Left ventricle myocardium superior (tissue), 1 donor: ENCODE data around the gene NAALADL2. TPM values are rescaled to one million over a fixed set of nuclear protein-coding genes. Genes with fewer than 3 reads are reported as not detected.
"Not testable (repeated sequence)": the region's sequence is repeated elsewhere in the genome, so short reads cannot be mapped to it uniquely, and the experiment has no call there.

Experiments
- ATAC-seq: fragments of 200-7000 bp; cut with Tn5 transposase; one replicate; pipeline ENCODE4 v1.9.1; 2020; ENCODE audit warnings: mild to moderate bottlenecking, moderate library complexity
- DNase-seq: peaks from one replicate; pipeline ENCODE4 v3.0.0-alpha.2; 2020
- intact Hi-C: fragments of 100-400 bp; cut with micrococcal nuclease; formaldehyde crosslinking; loops from one replicate; pipeline ENCODE4 v1.11.0; 2022
- total RNA-seq: library from RNA; stranded (reverse); fragmentation: NEBNext Ultra II Directional; extraction: Animal tissue kit (Norgen Biotek cat#: 25700); gene quantifications from one replicate; pipeline ENCODE4 v1.2.1, GENCODE V29; 2021
- donor health status: DM: no; HTN: yes; CAD: no; lungs with severe emphysema.

The NAALADL2 gene
- total RNA-seq, 1 donor from 2014 or later = 3.1 TPM

GRCh38 chr3:175312791-175313190, 453.7 kb downstream of the NAALADL2 start:
- DNase-seq = no peak
- ATAC-seq = no peak
- intact Hi-C loops = no loop called here

GRCh38 chr3:175316799-175317198, 457.7 kb downstream of the NAALADL2 start:
- ATAC-seq = no peak
- DNase-seq = no peak
- intact Hi-C loops = no loop called here

GRCh38 chr3:175325440-175325839, 466.3 kb downstream of the NAALADL2 start:
- intact Hi-C loops = no loop called here
- ATAC-seq (no peak), DNase-seq (no peak)

DNA sequence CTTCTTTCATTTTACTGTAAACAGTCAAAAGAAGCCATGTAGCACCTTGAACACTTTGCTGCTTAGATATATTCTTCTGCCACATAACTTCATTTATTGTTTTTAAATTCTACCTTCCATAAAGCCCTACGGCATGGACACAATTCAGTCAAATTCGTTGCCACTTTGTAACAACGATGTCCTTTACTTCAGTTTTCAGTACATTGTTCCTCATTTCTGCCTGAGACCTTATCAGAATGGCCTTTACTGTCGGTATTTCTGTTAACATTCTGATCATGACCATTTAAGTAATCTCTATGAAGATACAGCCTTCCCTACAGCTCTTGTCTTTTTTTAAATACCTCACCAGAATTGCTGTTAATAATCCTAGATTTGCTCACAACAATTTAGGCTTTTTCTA, 466.9 kb downstream of the NAALADL2 start:
- intact Hi-C loops = no loop called here
- ATAC-seq = no peak
- DNase-seq = no peak

GRCh38 chr3:175329373-175329772, 470.2 kb downstream of the NAALADL2 start:
- ATAC-seq = no peak

DNA sequence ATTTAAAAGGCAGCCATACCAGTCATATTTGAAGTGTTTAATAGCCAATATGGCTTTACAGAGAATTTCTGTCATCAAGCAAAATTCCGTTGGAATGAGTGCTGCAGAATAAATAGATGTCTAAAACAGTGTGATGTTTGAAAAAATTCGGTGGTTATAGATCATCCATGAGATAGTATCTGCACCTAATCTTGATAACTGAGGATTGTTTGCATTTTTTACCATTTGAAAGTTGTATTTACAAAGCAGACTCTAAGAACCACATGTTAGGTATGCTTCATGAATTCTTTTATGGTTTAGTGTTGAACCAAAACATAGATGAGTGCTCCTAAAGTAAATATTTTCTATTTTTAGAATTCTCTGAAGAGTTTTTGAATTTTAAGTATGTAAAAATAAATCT, 476.1 kb downstream of the NAALADL2 start:
- DNase-seq = no peak
- intact Hi-C loops = no loop called here
- no peak for ATAC-seq

More at GRCh38 chr3:175329373-175329772, 470.2 kb downstream of the NAALADL2 start:
- DNase-seq = no peak
- intact Hi-C loops = no loop called here

DNA sequence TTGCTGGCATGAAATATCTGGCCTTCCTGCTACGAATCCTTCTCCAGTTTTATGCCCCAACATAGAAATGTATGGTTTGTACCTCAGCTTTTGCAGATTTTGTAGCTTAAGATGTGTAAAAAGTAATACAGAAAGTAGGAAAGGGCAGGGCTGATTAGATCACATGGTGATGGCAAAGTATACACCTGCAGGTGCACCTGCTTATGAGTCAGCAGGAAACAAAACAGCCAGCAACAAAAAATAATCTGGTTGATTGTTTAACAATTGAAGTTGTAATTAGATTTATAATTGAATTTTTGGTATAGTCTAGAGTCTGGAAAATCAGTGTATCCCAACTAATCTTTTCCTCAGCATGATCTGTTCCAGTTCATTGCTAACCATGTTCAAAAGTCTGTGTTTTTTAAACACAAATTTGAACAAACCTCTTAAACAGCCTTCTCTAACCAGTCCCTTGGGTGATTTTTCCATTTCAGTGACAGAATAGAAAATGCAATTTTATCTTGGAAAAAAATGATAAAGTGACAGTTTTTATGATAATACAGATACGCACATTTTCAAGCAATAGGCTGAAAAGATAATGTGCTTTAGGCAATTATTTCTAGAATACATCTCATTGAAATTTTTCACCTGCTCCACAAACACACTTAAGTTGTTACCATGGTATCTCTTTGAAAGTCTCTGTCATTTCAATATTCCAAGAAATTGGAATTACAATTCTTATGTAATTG, 477.4 kb downstream of the NAALADL2 start:
- DNase-seq (no peak), ATAC-seq (no peak)
- intact Hi-C loops = no loop called here

- intact Hi-C loops = no loop called here
- ATAC-seq (no peak), DNase-seq (no peak)
Measured at GRCh38 chr3:175337631-175338030, 478.5 kb downstream of the NAALADL2 start.

- intact Hi-C loops = no loop called here
- ATAC-seq = peak; percentile 54
- DNase-seq = no peak
Measured at GRCh38 chr3:175338775-175339535, 479.8 kb downstream of the NAALADL2 start.

DNA sequence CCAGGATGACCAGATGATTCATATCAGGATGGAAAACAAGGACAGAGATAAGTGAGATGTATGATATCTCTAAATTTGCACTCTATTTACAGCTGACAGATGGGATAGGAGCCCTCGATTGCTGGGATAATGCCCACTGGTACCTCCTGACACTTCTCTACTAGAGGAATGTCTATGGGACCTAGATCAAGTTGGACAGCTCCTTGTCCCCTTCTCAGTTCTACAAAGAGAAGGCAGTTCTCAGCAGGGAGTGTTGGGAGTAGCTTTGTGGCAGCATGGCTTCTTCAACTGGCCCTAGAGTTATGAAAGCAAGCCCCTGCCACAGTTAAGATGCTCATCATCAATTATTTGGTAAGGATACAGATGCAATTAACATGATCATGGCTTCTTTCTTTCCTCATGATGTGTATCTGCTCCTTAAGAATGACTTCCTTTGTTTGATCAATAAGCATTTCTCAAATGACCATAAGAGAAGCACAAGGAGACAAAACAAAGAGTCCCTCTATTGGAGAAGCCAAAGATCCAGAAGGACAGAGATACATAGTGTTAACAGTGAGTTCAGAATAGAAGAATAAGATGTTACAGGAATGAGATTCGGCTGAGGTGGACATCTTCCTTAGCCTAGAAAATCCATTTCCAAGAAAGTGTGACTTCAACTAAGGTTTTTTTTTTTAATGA, 481.3 kb downstream of the NAALADL2 start:
- intact Hi-C loops = no loop called here
- DNase-seq (no peak), ATAC-seq (no peak)

DNA sequence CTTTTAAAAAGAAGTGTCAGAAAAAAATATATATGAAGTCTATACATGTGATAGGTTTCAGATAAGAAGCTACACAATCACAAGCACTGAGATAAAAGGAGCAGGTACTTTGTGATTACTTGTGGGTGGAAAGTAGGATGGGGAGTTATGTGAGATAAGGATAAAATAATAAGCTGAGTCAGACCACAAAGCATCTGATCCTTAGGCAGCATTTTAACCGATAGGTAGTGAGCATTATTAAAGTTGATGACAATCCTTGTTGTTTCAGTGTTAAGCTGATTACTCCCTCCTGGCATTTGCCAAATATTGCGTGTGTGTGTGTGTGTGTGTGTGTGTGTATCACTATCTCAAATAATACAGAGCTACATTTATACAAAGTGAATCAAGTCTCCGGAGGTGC, 483.1 kb downstream of the NAALADL2 start:
- intact Hi-C loops = no loop called here
- DNase-seq (no peak), ATAC-seq (no peak)

GRCh38 chr3:175343946-175344345, 484.8 kb downstream of the NAALADL2 start:
- ATAC-seq = no peak
- no peak for DNase-seq
- intact Hi-C loops = loop anchor here (1.0 kb wide), 1 partner anchor 32 kb away; no protein-coding TSS in a partner anchor

GRCh38 chr3:175346573-175347356, 487.6 kb downstream of the NAALADL2 start:
- DNase-seq (peak; percentile 52), ATAC-seq (peak; percentile 95)
- intact Hi-C loops = no loop called here

- no peak for ATAC-seq
- intact Hi-C loops = no loop called here
- DNase-seq = no peak
Measured at GRCh38 chr3:175349168-175349567, 490.0 kb downstream of the NAALADL2 start.

GRCh38 chr3:175355801-175356335, 496.7 kb downstream of the NAALADL2 start:
- DNase-seq (no peak), ATAC-seq (no peak)
- intact Hi-C loops = no loop called here

DNA sequence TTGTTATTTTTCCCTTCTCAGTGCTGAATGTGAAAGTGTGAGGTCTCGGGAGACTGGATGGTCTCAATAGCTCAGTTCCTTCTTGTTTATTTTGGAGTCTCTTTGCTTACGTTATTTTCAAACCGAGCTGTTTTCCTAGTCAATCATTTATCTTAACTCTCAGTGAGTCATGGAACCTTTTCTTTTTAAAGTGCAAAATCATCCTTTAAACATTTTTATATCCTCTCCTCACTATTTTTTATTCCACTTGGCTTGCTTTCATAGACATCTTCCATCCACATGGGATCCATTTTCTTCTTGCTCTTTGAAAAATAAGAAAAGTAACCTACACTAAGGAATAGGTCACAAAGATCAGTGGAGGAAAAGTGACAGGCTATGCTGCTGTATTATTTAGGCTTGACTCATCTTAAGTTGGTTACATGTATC, 497.8 kb downstream of the NAALADL2 start:
- no peak for DNase-seq
- no peak for ATAC-seq
- intact Hi-C loops = no loop called here

DNA sequence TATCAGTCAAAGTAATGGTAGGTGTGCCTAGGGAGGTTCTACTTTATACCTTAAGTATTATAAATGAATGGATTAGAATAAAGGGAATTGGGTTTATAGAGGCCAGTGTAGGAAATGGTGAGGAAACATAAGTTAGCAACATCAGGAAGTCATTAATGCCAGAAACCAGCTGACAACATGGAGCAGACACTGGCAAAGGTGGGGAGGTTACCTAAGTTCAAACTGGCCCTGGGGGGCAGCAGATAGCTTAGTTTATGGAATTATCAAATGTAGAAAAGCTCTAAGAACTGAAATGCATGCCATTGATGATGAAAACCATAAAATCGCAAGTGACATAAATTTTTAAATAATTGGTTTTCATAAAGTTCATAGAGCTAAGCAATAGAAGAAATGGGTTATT, 498.6 kb downstream of the NAALADL2 start:
- no peak for ATAC-seq
- intact Hi-C loops = no loop called here
- no peak for DNase-seq

GRCh38 chr3:175358935-175359334, 499.8 kb downstream of the NAALADL2 start:
- no peak for DNase-seq
- ATAC-seq = no peak
- intact Hi-C loops = no loop called here

GRCh38 chr3:175370426-175370825, 511.3 kb downstream of the NAALADL2 start:
- DNase-seq, intact Hi-C loops: not testable (repeated sequence)
- ATAC-seq = peak; percentile 28
